ENCODE measurements around the gene PARD3B. TPM values are rescaled to one million over a fixed set of nuclear protein-coding genes. Genes with fewer than 3 reads are reported as not detected.

The PARD3B gene
- total and polyA plus RNA-seq, 2 of the 4 experiments (the other 2 are of a cell fraction), result 3.3 to 15.6 TPM

DNA sequence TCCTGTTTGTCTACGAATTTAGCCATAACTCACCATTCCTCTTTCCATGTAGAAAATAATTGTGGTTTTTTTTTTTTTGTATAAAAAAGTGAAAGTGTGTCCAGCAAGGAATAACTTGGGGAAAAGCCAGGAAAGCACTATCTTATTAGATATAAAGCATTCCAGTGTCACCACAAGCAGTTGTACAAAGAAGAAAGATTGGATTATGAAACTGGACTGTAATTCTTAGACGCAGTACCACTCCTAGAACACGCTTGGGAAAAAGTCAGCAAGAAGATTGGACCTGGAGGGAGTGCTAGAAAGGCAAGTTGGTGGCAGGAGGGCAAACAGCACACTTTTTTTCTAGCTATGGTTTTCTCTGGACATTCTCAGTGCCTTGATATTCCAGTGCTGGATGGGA, 186.7 kb downstream of the PARD3B start:
- H3K4me3 ChIP-seq (ENCODE audit: insufficient read depth, low read depth, low read length), result no peak overlapping the region
- H4K91ac ChIP-seq (ENCODE audit: insufficient read depth, low read depth, low read length), result no peak overlapping the region
- H3K9me3 ChIP-seq (ENCODE audit: control insufficient read depth, insufficient read depth, low read length), result no peaks in the 10 kb centered on the region
- peaks cover 2% of the 10 kb centered on the region for H3K4me1 ChIP-seq (ENCODE audit: control insufficient read depth, insufficient read depth, low read length)
- H3K4ac ChIP-seq (ENCODE audit: low read depth, low read length), result no peak overlapping the region
- ChIA-PET CTCF (interaction anchor here (0.7 kb wide), 1 partner anchor 47 kb away, joined by 4 read pairs; no protein-coding TSS in a partner anchor), POLR2A (ENCODE audit: unreplicated experiment) (no interaction called here)
- TF ChIP-seq MXI1 (IDR thresholded peaks at IDR 0.05; ENCODE audit: borderline replicate concordance, low read depth, low read length) (no peak), CEBPB (IDR thresholded peaks at IDR 0.05; ENCODE audit: low read depth, low read length) (no peak), BHLHE40 (IDR thresholded peaks at IDR 0.05; ENCODE audit: low read depth, low read length) (no peak), MAZ (IDR thresholded peaks at IDR 0.05; ENCODE audit: borderline replicate concordance, low read depth, low read length) (no peak), RAD21 (IDR thresholded peaks at IDR 0.05; ENCODE audit: low read length) (no peak), MAFK (IDR thresholded peaks at IDR 0.05; ENCODE audit: low read depth, low read length) (no peak), CHD1 (IDR thresholded peaks at IDR 0.05; ENCODE audit: low read depth, low read length) (no peak), FOS (IDR thresholded peaks at IDR 0.05; ENCODE audit: low read depth, low read length) (no peak), RCOR1 (IDR thresholded peaks at IDR 0.05; ENCODE audit: insufficient replicate concordance, low read length) (no peak), NFE2L2 (IDR thresholded peaks at IDR 0.05; ENCODE audit: low read depth, low read length) (no peak), SMC3 (IDR thresholded peaks at IDR 0.05; ENCODE audit: low read depth, low read length) (no peak)
- TF ChIP-seq, protein P1, sequence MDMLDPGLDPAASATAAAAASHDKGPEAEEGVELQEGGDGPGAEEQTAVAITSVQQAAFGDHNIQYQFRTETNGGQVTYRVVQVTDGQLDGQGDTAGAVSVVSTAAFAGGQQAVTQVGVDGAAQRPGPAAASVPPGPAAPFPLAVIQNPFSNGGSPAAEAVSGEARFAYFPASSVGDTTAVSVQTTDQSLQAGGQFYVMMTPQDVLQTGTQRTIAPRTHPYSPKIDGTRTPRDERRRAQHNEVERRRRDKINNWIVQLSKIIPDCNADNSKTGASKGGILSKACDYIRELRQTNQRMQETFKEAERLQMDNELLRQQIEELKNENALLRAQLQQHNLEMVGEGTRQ (IDR thresholded peaks at IDR 0.05; ENCODE audit: low read depth, low read length), result no peak
- TF ChIP-seq, protein P2, sequence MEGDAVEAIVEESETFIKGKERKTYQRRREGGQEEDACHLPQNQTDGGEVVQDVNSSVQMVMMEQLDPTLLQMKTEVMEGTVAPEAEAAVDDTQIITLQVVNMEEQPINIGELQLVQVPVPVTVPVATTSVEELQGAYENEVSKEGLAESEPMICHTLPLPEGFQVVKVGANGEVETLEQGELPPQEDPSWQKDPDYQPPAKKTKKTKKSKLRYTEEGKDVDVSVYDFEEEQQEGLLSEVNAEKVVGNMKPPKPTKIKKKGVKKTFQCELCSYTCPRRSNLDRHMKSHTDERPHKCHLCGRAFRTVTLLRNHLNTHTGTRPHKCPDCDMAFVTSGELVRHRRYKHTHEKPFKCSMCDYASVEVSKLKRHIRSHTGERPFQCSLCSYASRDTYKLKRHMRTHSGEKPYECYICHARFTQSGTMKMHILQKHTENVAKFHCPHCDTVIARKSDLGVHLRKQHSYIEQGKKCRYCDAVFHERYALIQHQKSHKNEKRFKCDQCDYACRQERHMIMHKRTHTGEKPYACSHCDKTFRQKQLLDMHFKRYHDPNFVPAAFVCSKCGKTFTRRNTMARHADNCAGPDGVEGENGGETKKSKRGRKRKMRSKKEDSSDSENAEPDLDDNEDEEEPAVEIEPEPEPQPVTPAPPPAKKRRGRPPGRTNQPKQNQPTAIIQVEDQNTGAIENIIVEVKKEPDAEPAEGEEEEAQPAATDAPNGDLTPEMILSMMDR (conservative IDR thresholded peaks at IDR 0.05; ENCODE audit: low read depth, low read length), result no peak
- no peak overlapping the region for H3K23ac ChIP-seq (ENCODE audit: low read depth, low read length)
- H3K36me3 ChIP-seq (ENCODE audit: control insufficient read depth, insufficient read depth, low read length), result no peaks in the 10 kb centered on the region
- no peaks in the 10 kb centered on the region for H4K20me1 ChIP-seq (ENCODE audit: insufficient read depth, low read length)
- no peak overlapping the region for H2BK20ac ChIP-seq (ENCODE audit: low read depth, low read length)
- H3K18ac ChIP-seq (ENCODE audit: low read depth, low read length), result no peak overlapping the region; the same call in 1 of the 2 replicates
- no peak overlapping the region for H2AFZ ChIP-seq (replicated peaks; ENCODE audit: low read length, poor library complexity)
- no peak overlapping the region for H4K5ac ChIP-seq (ENCODE audit: low read depth, low read length)
- H2BK15ac ChIP-seq (ENCODE audit: low read depth, low read length), result no peak overlapping the region
- H3K27ac ChIP-seq (ENCODE audit: insufficient read depth, low read length), result peak overlapping the region; percentile 41; the same call in 1 of the 2 replicates
- H3K27me3 ChIP-seq (ENCODE audit: control insufficient read depth, insufficient read depth, low read length), result no peaks in the 10 kb centered on the region
- no peak overlapping the region for H2AK5ac ChIP-seq (ENCODE audit: low read depth, low read length)
- no peaks in the 10 kb centered on the region for H3K9me1 ChIP-seq (ENCODE audit: insufficient read depth, low read length)
- DNase-seq (peak; percentile 70), ATAC-seq (ENCODE audit: low read depth) (peak; percentile 57)
- H3K4me2 ChIP-seq (ENCODE audit: low read depth, low read length), result peak overlapping the region; percentile 76
- no peak overlapping the region for H3K56ac ChIP-seq (ENCODE audit: extremely low read depth, insufficient read depth, low read length)
- in situ Hi-C loops (cut with MboI; ENCODE audit: low sequenced_read_pairs), result no loop called here
- no peak overlapping the region for H2AK9ac ChIP-seq (replicated peaks; ENCODE audit: low read depth, low read length, poor library complexity)
- no TSS peak for BruUV-seq (replicated peaks)
- H3K14ac ChIP-seq (replicated peaks; ENCODE audit: low read depth, low read length), result peak overlapping the region; percentile 43; the same call in 1 of the 2 replicates
- 40% methylated on average over 2 of the region's 3 CpGs; no CpG with 5 or more reads in 1 of the 2 experiments for WGBS, 2 experiments (ENCODE audit: extremely low coverage in 2 of 2, insufficient read length in 1 of 2)
- dilution Hi-C loops (cut with HindIII; ENCODE audit: low sequenced_read_pairs, unreplicated experiment), result no loop called here
- intact Hi-C loops (cut with micrococcal nuclease), result no loop called here
- no peak overlapping the region for H2BK5ac ChIP-seq (ENCODE audit: low read depth, low read length, poor library complexity, severe bottlenecking)
- peaks cover 7 to 9% of the 10 kb centered on the region in 2 experiments; a peak in 3 of 4 replicates for H3K79me1 ChIP-seq (ENCODE audit: low read depth in 1 of 2, low read length in 2 of 2)
- H2BK120ac ChIP-seq (ENCODE audit: low read depth, low read length), result no peak overlapping the region
- no peak overlapping the region for H3K9ac ChIP-seq (ENCODE audit: low read depth, low read length)
- no peak overlapping the region for H4K8ac ChIP-seq (ENCODE audit: low read depth in 2 of 2, low read length in 2 of 2)
